ENCODE measurements around the gene COL24A1.
A peak's percentile ranks its signal among the peaks of the same experiment; 100 is the strongest.
"Not testable (repeated sequence)": the region's sequence is repeated elsewhere in the genome, so short reads cannot be mapped to it uniquely, and the experiment has no call there.

Gene COL24A1

DNA sequence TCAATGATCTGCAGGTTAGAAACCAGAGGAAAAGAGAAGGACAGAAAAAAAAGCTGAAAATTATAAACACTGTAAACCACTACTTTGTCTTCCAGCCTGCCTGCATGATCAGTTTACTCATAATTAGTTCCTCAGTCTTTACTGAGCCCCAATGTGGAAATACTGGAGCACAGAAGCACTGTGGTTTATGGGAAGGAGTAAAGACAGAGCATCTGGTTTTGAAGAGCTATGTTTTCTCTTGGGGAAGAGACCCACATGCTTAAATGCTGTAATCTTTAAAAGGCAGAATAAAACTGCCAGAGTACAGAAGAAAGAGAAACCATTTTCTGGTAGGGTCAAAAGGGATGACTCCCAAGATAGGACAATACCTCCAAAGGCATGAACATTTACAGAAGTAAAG is 289.4 kb downstream of the COL24A1 start:
- no peak for DNase-seq

DNA sequence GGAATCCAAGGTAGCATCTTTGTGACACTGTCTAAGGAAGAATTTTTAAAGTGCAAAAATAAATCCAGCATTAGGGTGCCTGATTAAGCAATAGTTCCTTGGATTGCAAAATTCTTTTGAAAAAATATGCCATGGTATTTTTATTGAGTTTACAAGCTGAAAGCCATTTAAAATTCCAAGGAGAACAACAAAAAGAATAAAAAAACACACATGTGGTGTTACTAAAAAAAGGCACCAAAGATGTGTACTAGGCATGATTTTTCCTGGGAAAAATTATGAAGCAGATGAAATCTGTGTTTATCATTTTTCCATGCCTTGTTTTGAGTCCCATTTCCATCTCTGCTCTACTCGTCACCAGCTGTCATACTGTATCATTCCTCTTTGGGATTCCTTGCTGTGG is 291.4 kb downstream of the COL24A1 start:
- DNase-seq: no peak

DNA sequence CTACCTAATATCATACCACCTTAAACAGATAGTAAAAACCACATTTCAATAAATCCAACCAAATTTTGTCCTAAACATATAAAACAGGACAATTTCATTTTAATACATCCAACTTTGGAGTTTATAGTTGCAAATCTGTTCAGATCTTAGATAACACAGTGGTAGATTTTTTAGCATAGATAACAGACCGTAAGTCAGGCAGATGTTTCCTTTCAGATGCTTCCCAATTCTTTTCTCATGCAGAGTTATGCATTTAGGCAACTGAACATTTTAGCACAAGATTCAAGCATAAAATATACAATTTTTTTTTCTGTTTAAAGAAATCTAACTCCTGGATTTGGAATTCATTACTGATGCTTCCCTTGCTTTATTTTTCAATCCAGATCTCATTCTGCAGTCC is 291.8 kb downstream of the COL24A1 start:
- no peak for DNase-seq

DNA sequence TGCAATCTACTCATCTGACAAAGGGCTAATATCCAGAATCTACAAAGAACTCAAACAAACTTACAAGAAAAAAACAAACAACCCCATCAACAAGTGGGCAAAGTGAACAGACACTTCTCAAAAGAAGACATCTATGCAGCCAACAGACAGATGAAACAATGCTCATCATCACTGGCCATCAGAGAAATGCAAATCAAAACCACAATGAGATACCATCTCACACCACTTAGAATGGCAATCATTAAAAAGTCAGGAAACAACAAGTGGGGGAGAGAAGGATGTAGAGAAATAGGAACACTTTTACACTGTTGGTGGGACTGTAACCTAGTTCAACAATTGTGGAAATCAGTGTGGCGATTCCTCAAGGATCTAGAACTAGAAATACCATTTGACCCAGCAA is 292.9 kb downstream of the COL24A1 start:
- DNase-seq: not testable (repeated sequence)

DNA sequence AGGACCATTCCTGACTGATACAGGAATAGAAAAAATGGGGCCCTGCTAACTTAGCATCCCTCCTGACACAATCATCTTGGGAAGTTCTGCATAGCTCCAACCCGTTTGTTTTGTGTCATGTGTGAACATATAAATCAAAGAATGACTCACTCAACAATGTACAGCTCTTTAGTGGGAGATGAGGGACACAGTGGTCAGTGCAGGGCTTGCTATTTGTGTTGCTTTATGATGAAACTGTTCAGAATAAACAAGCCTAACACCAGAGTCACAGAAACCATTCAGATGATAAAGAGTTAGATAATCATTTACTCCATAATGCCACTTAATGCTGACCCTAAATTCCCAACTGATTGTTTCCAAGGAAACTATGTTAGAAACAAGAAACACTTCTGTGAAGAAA is 294.1 kb downstream of the COL24A1 start:
- DNase-seq: no peak

DNA sequence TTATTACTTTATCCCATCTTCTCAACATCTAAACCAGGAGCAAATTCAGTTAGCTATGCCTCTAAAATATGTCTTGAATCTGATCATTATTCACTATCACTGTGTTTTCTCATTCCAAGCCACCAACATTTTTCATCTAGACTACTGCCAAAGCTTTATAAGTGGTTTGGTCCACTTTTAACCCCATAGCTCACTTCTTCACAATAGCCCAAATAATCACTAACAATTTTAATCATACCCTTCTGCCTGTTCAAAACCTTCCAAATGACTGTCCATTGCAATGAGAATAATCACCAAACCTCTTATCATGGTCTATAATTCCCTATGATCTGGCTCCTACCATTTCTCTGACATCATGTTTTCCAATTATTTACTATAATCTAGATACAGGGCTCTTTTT is 298.6 kb downstream of the COL24A1 start:
- DNase-seq: no peak

DNA sequence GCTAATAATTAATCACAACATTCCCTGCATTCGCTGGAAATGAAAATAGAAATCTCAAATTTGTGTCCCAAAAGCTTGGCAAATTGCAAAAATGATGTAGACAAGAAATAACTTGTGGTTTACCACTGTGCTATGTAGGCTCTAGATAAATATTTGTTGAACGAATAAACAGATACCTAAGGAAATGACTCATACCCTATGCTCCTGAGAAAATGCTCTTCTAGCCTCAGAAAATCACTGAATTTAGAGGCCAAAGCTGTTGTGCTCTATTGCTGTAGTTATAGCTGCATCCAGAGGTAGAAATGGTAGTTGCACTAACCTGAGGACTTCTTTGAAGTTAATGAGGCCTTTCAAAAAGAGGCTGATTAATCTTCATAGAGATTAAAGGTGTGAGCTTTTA is 306.3 kb downstream of the COL24A1 start:
- DNase-seq: peak; percentile 43

DNA sequence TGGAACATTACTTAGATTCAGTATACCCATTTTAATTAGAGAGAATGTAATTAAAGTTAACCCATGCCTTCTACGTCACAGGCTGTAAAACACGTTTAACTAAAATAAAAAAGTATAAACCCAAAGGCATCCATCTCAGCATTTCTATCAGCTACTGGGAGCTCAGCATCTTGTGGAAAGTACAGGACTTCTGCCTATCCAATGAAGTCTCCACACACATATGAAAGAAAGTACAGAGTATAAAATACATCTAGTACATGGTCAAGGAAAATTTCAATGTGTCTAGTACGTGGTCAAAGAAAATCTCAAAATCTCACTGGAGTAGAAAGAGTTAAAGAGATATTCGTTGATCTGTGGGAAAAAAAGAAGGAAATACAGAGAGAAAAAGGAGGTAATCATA is 306.9 kb downstream of the COL24A1 start:
- no peak for DNase-seq

DNA sequence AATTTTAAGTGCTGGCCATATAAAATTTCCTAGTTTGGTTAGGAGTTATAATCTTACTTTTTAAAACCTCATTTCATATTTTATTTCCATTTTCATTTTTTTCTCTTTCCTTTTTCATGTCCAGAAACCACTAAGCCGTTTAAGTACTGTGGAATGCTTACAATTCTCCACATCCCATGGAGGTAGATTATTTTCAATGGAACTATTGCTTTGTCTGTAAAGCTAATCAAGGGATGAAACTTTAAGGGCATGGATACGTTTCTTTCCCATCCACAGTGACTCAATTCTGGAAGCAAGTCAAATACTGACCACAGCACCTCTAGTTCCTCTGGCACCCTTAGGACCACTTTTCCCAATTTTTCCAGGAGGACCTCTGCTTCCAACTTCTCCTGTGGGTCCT is 309.2 kb downstream of the COL24A1 start:
- DNase-seq: no peak

DNA sequence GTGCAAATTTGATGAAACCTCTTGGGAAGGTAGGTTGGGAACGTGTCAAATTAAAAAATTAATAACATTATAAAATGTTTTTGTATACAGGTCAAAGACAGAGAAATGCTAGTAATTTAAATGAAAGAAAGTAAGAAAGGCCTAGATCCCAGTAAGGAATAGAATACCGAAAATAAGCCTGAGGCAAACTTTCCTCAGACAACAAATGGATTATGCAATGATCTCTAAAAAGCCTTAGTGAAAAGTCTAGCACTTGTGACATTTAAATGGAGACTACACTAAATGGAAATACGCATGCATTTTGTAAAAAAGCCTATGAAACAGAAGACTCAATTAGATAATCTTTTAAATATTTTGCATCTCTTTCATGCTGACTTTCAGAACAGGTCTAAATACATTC is 309.9 kb downstream of the COL24A1 start:
- DNase-seq: no peak

DNA sequence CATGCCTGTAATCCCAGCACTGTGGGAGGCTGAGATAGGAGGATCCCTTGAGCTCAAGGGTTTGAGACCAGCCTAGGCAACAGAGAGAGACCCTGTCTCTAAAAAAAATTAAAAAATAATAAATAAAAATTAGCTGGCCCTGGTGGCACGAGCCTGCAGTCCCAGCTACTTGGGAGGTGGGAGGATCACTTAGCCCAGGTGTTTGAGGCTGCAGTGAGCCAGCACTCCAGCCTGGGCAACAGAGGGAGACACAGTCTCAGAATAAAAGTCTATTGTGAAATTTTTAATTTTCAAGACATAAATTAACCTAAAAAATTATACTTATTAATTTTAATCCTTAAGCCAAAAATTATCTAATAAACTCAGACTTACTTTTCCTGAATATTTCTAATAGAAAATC is 317.1 kb downstream of the COL24A1 start:
- no peak for DNase-seq

DNA sequence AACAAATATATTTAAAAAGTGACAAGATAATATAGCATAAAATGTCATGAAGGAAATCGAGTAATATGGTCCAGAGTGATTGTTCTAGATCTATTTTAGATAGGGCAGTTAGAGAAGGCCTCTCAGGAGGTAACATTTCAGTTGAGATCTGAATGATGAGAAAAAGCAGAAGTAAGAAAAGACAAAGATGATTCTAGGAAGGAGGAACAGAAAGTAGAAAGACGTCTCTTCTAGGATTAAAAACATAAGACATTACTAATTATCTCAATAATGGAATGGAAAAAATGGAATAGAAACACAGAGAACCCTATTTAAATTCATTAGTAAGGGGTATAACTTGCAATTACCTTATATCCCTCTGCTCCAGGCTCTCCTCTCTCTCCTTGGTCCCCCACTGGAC is 318.3 kb downstream of the COL24A1 start:
- no peak for DNase-seq

DNA sequence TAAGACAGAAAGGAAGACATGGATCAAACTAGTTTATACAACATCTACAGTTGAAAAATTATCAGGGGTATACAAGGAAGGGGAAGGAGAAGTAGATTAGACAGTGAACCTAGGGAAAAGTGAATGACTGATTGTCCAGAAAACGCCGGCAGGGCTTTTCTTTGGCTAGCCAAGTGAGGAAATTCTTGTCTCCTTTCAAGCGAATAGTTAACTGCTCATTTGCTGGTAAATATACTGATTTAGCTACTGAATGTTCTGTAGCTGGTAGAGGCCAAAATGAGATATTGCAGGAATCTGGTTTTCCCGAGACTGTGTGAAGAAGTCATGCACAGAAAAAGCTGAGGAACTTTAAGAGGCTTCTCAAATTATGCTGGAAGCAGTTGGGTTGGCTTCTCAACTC is 319.8 kb downstream of the COL24A1 start:
- no peak for DNase-seq

DNA sequence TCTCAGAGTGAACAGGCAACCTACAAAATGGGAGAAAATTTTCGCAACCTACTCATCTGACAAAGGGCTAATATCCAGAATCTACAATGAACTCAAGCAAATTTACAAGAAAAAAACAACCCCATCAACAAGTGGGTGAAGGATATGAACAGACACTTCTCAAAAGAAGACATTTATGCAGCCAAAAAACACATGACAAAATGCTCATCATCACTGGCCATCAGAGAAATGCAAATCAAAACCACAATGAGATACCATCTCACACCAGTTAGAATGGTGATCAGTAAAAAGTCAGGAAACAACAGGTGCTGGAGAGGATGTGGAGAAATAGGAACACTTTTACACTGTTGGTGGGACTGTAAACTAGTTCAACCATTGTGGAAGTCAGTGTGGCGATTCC is 323.4 kb downstream of the COL24A1 start:
- not testable (repeated sequence) for DNase-seq

DNA sequence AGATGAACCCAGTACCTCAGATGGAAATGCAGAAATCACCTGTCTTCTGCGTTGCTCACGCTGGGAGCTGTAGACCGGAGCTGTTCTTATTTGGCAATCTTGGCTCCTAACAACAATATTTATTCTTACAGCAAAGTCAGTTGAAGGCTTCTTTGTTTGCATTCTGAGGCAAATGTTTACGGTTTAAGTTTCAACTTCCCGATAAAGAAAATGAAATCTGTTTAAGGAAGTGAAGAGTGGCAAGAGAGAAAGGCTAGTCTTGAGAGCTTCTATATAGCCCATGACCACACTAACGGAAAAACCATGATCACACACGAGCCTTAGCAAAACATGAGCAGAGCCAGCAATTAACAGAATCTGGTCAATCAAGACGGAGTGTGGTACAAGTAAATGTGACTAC is 325.7 kb downstream of the COL24A1 start:
- no peak for DNase-seq

DNA sequence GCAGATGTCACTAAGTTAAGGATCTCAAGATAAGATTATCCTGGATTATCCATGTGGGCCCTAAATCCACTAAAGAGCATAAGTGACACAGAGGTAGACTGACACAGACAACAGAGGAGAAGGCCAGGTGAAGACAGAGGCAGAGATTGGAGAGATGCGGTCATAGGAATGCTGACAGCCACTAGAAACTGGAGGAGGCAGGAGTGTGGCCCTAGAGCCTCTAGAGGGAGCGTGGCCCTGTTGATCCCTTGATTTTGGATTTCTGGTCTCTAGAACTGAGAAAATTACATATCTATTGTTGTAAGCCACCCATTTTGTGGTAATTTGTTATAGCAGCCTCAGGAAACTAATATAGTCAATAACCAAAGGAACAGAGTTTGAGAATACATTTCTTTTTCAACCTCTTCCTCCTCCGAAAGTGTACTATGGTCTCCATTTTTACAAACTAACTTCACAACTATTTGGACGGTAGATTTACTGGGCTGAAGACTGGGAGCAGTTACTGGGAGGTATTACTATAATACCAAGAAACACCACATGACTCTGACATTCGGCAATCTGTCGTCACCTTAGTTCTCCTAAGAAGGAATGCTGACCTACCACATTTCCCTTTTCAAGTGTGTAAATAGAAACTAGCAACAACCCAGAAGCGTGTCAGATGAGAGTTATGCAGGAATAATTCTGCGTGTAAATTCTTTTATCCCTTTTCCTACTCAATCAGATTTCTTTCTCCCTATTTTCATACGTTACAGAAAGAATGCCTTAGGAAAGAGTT is 332.3 kb downstream of the COL24A1 start:
- DNase-seq: no peak

DNA sequence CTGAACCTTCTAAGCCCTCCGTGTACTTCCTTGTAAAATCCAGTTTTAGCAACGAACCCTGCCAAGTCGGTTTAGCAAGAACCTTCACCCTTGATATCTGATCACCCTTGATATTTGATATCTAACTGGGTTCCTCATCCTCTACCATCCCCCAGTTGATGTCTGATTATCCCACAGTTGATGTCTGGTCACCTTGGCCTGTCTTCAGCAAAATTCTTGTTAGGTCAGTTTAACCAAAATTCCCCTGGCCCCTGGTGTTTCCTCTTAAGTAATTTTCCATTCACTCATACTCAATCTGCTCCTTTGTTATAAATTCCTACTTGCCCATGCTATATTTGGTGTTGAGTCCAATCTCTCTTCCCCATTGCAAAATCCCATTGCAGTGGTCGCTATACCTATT is 333.9 kb downstream of the COL24A1 start:
- no peak for DNase-seq

DNA sequence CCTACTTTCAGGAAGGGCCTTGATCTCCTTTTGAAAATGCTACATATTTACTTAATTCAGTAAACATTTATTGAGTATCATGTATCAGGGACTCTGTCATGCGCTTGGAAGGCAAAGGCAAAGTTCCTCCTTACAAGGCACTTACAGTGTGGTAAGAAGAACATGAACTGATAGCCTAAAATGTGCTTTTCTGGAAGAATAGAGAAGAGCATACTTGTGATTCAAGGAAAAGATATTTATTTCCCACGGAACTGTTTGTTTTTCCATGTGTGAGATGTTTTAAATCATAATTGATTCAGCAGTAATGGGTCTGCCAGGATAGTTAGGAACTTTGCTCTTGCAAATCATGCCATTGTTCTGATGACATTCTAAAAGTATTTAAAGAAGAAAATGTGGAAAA is 338.2 kb downstream of the COL24A1 start:
- DNase-seq: peak; percentile 30

DNA sequence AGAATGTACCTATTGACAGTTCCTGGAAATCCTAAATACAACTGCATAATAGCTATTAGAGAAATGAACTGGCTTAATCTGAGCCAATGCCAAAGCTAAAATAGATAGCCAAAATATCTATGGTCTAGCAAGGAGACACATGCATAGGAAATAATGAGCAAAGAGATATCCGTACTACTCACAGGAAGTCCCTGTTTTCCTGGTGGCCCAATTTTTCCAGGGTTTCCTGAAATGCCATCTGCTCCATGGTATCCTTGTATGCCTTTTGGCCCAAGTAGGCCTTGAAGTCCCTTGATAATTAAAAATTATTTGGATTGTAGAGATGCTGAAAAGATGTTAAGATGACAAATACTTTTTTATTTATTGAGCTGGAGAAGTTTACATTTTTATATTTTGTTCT is 340.0 kb downstream of the COL24A1 start:
- DNase-seq: peak; percentile 17

DNA sequence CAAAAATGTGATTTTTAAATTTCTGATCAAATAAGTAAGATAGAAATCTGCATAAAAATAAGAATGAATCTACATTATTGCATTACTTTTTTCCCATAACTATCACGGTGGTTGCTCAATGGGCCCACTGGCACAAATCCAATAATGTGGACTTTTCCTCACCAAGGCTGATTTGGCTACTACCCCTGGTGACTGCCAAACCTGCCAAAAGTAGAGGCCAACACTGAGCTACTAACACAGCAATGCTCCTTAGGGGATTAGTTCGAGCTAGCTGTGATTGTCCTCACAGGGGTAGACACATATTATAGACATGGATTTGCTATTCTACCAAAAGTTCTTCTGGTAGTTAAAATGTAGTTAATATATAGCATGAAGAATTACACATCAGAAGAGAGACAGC is 340.7 kb downstream of the COL24A1 start:
- DNase-seq: no peak

DNA sequence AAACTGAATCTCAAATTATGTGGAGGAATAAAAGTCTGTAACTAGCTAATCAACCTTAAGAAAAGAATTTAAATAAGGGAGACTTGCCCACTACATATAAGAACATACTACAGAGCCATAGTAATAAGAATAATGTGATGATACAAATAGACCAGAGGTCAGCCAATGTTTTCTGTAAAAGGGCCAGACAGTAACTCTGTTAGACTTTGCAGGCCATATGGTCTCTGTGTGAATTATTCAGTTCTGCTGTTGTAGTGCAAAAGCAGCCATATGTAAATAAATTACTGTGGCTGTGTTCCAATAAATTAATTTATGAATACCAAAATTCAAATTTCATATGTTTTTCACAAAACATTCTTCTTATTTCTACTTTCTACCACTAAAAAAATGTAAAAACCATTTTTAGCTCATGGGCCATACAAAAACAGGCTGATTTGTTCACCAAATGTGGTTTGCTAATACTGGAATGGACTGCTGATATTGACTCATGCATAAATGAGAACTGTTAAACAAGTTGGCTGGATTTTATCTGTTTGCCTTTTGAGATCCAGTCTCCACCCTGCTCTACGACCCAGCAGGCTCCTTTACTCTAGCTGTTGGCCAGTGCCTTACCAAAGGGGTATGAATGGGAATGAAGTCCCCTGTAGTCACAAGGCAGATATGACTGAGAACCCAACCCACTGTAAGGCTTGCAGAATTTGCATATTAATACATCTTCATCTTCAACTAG is 350.2 kb downstream of the COL24A1 start:
- peak; percentile 37 for DNase-seq

DNA sequence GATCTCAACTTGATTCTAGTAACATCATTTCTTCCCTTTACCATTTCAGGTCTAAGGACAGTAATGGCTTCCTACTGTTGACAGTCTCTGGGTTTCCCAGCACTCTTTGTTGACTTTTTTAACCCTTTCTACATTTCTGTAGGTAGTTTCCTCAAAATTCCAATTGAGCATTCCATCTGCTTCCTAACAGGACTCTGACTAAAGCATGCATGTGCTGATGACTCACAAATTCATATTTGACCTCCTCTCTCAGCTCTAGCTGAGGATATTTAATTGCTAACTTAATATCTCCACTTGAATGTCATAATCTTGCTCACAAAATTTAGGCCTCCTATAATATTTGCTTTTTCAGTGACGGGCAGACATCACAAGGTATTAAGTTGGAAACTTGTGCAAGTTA is 355.1 kb downstream of the COL24A1 start:
- no peak for DNase-seq

DNA sequence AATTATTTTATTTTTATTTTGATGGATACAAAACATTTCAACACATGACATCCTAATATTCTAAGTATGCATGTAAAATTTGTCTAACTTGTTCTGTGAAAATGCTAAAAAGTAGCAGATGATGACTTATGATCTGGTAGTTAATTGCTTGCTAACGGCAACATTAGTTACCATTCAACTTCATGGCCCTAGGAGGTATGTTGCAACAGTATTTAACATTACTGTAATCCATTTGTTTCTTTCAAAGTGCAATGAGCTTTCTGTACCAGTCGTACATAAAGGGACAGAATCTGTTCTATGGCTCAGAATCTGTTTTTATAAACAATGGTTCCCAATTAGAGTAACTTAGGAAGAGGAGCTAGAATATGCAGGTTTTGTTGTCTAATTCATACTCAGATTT is 356.8 kb downstream of the COL24A1 start:
- DNase-seq: no peak

DNA sequence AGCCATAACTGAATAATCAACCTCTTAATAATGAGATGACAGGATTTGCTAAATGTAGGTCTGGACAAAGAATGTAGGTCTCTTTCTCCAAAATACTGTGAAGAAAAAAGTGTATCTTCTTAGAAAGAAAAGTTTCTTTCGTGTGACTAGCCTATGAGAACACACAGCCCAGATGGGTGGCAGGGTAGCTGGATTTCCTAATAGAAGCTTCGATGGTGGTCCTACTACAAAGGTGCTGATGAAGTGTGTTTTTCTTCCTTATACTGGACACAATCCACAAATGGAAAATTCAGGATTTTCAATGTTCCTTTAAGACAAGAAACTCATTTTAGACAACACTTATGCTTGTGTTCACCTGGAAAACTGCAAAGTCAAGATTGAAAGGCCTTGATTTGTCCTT is 358.2 kb downstream of the COL24A1 start:
- DNase-seq: no peak

DNA sequence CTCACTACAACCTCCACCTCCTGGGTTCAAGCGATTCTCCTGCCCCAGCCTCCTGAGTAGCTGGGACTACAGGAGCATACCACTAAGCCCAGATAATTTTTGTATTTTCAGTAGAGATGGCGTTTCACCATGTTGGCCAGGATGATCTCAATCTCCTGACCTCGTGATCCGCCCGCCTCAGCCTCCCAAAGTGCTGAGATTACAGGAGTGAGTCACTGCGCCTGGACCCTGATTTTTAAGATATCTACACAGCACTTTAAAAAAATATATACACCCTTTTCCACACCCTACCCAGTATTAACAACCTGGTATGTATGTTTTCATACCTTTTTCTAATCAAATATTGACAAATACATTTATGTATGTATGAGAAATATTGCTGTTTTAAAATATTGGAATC is 379.6 kb downstream of the COL24A1 start:
- not testable (repeated sequence) for DNase-seq

Data from NCI-H69 (cell line).